Stimulated activated CD8-positive, alpha-beta memory T cell treated with anti-CD3 and anti-CD28 coated beads, Interleukin-4, amount 100 ng/mL, for 48 hours (primary cell): ENCODE measurements around the gene CCDC85A.

ENCODE experiments used
- DNase-seq: peaks from one replicate; pipeline ENCODE4 v3.0.0-alpha.2; 2020

The CCDC85A gene

GRCh38 chr2:56376699-56377665 lies 193.2 kb downstream of the CCDC85A start:
- no peak for DNase-seq

- DNase-seq, result no peak
Observed at GRCh38 chr2:56379066-56379465, 195.3 kb downstream of the CCDC85A start.

GRCh38 chr2:56380861-56381260 lies 197.1 kb downstream of the CCDC85A start:
- no peak for DNase-seq

- DNase-seq, result no peak
Observed at GRCh38 chr2:56382466-56382865, 198.7 kb downstream of the CCDC85A start.

GRCh38 chr2:56386657-56387056 lies 202.9 kb downstream of the CCDC85A start:
- no peak for DNase-seq

GRCh38 chr2:56390644-56391043 lies 206.9 kb downstream of the CCDC85A start:
- DNase-seq, result no peak

GRCh38 chr2:56410140-56410539 lies 226.3 kb downstream of the CCDC85A start:
- DNase-seq, result no peak

GRCh38 chr2:56416500-56417176 lies 232.8 kb downstream of the CCDC85A start:
- no peak for DNase-seq
